Stimulated activated CD4-positive, alpha-beta T cell treated with anti-CD3 and anti-CD28 coated beads, Interleukin-1b, Interleukin-23, amount 100 ng/mL, for 1 hour (primary cell): ENCODE results near the gene ULK4.
"Not testable (repeated sequence)": the region's sequence is repeated elsewhere in the genome, so short reads cannot be mapped to it uniquely, and the experiment has no call there.

Experiments used
- DNase-seq, 2 donors: peaks; one replicate each; pipeline ENCODE4 v3.0.0-alpha.2; 2020; ENCODE audit warnings: low read depth in 2 of 2

ULK4 gene

GRCh38 chr3:41441568-41441967 is 520.3 kb downstream of the ULK4 start:
- DNase-seq, result no peak

- DNase-seq, result no peak
Measured at GRCh38 chr3:41441139-41441538, 520.8 kb downstream of the ULK4 start.

DNA sequence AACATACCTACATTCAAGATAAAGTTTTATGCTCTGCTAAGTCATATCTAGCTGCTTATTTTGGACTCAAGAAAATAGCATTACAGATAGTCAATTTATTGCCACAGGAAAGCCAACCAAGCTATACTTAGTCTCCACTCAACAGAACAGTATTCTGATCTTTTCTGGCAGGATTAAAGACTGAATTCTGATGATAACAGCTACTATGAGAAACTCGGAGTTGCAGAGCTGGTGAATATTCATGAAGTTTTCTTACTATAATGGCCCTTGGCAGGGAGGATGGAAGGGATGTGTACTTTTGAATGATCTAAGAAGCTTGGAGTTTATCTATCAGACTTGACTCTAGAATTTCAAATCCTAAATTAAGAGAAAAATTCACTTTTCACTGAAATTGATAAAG is 524.9 kb downstream of the ULK4 start:
- no peak for DNase-seq

DNA sequence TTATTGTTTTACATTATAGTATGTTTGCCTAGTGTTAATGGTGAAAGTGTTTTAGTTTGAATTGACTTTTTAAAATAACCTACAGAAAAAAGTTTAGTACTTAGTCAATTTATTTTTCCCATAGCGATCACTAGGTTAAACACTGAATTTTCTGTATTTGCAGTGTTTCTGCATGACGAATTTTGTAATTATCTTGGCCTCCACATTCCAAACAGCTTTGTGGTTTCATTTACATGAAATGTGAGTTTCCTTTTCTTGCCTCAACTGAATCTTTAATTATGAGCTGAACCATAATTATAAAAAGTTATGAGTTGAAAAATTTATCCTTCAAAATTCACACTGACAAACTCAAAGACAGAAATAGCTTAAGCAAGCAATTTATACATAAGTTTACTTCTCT is 527.1 kb downstream of the ULK4 start:
- DNase-seq, result no peak

GRCh38 chr3:41431386-41431785 is 530.5 kb downstream of the ULK4 start:
- DNase-seq, result no peak

DNA sequence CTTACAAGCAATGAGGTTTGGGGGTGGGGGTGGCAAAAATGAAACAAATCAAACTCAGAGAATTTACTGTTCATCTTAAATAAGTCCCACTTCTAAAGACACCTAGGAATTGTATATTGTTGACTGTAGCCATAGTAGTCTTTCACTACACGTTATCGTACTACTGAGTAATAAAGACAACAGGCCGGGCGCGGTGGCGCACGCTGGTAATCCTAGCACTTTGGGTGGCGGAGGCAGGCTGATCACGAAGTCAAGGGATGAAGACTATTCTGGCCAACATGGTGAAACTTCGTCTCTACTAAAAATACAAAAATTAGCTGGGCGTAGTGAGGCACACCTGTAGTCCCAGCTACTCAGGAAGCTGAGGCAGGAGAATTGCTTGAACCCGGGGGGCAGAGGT is 531.0 kb downstream of the ULK4 start:
- DNase-seq, result no peak

DNA sequence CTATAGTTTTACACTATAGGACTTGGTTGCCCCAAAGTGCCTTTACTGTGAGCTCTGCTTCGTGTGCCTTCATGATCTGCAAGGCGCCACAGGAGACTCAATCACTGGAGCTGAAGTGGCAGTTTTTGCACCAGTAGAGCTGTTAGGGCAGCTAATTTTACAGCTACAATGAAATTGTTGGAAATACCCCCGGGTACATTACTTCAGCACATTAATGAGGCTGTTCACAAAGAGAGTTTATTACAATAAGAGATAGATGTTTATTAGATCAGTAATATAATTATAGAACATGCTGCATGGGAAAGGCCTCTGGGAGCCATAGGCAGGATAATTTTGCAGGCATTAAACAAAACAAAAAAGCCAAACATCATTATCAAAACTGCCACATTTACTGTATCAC is 531.5 kb downstream of the ULK4 start:
- no peak for DNase-seq

- DNase-seq, result no peak
Measured at GRCh38 chr3:41426485-41426884, 535.4 kb downstream of the ULK4 start.

- no peak for DNase-seq
Measured at GRCh38 chr3:41424543-41425300, 537.2 kb downstream of the ULK4 start.

DNA sequence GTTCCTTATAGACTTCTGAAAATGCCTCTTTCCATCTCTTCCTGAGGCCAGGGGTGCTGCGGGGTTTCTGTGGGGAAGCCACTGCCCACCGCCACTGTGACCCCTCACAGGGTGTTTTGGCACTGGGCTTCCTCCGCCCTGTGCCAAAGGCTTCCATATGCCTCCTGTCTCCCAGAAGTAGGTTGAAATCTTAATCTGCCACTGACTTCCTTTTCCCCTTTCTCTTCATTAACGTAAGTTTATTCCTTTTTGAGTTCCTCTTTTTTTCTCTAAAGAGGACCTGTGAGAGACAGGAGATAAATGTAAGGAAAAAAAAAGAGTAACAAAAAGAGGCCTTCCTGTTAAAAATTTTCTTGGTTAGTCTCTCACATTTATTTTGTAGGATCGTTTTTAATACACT is 542.1 kb downstream of the ULK4 start:
- no peak for DNase-seq

DNA sequence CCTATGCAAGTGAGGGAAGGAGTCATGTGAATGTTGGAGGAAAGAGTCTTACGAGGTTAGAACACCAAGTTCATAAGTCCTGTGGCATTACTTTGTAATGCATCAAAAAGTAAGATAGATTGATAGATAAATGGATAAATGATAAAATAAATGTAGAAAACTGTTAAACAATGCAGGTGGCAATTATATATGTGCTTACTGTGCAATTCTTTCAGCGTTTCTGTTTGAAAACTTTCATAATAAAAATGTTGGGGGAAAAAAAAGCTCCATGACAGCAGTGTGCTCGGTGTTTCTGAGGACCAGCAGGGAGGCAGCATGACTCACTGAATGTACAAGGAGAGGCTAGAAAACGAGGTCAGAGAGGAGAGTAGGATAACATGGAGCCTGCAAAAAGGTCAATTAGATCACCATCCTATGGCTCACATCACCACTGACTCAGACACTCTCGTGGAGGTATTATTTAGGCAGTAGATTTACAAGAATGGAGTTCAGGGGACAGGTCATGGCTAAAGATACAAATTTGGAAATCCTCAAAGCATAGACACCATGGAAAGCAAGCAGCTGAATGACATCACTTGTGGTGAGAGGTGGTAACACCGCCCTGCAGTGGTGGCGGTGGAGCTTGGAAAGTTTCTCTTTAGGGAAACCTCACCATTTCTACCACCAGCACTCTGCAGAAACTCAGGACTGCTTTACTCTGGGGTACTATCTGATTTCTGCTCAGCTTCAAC is 542.8 kb downstream of the ULK4 start:
- DNase-seq, result no peak

DNA sequence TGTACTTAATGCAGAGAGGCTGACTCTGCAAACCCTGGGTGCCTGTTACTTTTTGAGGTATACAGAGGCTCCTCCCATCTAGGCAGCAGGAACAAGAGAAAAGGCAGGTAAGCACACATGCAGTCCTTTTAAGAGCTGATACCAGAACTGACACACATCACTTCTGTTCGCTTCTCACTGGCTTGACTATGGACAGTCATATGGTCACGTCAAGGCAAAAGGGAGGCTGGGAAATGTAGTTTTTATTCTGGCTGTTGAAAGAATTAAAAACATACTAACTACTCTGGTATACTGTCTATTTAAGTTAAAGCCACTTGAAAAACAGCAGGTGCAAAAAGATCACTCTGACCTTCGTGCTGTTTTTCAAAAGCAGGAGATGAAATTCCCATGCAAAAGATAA is 544.3 kb downstream of the ULK4 start:
- no peak for DNase-seq

DNA sequence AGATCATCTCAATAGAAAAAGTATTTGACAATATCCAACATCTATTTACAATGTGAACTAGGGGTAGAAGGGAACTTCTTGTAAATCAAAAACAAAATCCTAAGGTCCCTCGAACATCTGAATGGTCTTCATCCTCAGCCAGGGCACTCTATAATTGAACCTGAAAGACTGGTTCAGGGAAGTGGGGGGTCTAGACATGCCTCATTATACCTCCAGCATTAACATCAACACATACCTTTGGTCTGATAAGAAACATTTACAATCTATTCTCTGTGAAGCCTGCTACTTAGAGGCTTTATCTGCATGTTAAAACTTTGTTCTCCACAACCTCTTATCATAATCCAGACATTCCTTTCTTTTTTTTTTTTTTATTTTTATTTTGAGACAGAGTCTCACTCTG is 550.8 kb downstream of the ULK4 start:
- DNase-seq, result no peak

- no peak for DNase-seq
Measured at GRCh38 chr3:41405466-41405865, 556.4 kb downstream of the ULK4 start.

DNA sequence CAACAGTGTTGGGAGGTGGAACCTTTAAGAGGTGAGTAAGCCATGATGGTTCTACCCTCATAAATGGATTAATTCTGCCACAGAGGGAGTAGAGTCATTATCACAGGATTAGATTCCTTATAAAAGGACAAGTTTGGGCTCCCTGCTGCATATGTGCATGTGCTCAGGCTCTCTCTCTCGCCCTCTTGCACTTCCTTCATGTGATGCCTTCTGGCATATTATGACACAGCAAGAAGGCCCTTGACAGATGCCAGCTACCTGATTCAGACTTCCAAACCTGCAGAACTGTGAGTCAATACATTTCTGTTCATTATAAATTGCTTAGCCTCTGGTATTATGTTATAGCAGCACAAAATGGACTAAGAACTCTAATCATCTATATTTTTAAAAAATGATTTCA is 557.3 kb downstream of the ULK4 start:
- DNase-seq, result no peak

GRCh38 chr3:41394896-41395295 is 567.0 kb downstream of the ULK4 start:
- no peak for DNase-seq

GRCh38 chr3:41370765-41371535 is 591.0 kb downstream of the ULK4 start:
- not testable (repeated sequence) for DNase-seq

GRCh38 chr3:41370307-41370706 is 591.6 kb downstream of the ULK4 start:
- no peak for DNase-seq

DNA sequence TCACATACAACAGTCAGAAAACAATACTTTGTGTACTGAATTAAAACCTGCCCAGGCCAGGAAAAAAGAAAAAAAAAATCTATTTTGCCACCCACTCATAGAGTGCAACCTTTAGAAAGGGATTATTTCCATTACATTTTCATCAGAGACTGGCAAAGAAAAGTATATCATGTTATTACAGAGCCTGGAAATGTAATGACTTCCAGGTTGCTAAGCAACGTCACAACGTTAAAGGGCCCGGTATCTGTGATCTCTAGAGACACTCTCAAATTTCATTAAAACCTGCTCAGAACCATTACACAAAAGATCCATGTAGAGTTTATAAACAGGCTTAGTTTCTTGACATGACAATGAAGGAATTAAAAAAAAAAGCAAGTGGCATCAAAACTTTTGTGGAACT is 592.1 kb downstream of the ULK4 start:
- no peak for DNase-seq

GRCh38 chr3:41365973-41366372 is 595.9 kb downstream of the ULK4 start:
- no peak for DNase-seq

GRCh38 chr3:41364736-41365135 is 597.2 kb downstream of the ULK4 start:
- DNase-seq, result no peak

DNA sequence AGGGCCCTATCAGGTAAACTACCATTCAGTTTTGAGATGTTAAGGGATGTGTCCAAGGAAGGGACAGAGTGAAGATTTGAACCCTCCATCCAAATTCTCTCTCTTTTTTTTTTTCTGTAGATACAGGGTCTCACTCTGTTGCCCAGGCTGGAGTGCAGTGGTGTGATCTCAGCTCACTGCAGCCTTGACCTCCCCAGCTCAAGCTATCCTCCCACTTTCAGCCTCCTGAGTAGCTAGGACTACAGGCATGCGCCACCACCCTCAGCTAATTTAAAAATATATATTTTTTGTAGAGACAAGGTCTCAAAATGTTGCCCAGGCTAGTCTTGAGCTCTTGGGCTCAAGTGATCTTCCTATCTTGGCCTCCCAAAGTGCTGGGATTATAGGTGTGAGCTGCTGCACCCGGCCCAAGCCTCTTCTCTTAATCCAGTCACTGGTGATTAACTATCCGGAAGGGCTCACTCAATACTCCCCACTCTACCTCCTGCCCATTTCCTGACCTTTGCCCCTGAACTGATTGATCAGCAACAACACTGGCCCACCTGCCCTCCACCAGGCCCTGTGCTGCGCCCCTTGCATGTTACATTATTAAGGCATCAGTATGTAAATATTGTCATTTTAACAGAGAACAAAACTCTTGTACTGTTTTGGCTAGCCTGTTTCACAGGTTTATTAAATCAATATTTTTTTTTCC is 597.9 kb downstream of the ULK4 start:
- DNase-seq, result no peak
